ENCODE data around the gene HPS1. TPM values are rescaled to one million over a fixed set of nuclear protein-coding genes. Genes with fewer than 3 reads are reported as not detected.

The HPS1 gene
- total RNA-seq, 1 experiment from 2014 or later: 38.6 TPM

GRCh38 chr10:98405422-98405821, 41.3 kb downstream of the HPS1 start:
- no peak for DNase-seq (ENCODE audit: low read depth in 1 of 2, low spot score in 2 of 2)
- H3K36me3 ChIP-seq: peaks cover 16% of the 10 kb centered on the region
- H3K9me3 ChIP-seq (replicated peaks): no peaks in the 10 kb centered on the region
- no peaks in the 10 kb centered on the region for H3K27me3 ChIP-seq (replicated peaks)
- no peak overlapping the region for H3K27ac ChIP-seq
- no peak overlapping the region for H3K4me3 ChIP-seq
- peaks cover 17% of the 10 kb centered on the region for H3K4me1 ChIP-seq (replicated peaks)

GRCh38 chr10:98404571-98405359, 42.0 kb downstream of the HPS1 start:
- H3K4me3 ChIP-seq: no peak overlapping the region

GRCh38 chr10:98403812-98404504, 42.8 kb downstream of the HPS1 start:
- Histone ChIP-seq H3K4me3 (no peak overlapping the region), H3K27me3 (replicated peaks) (no peaks in the 10 kb centered on the region), H3K4me1 (replicated peaks) (peaks cover 17% of the 10 kb centered on the region), H3K36me3 (peaks cover 17% of the 10 kb centered on the region), H3K9me3 (replicated peaks) (no peaks in the 10 kb centered on the region), H3K27ac (peak overlapping the region; percentile 66)
- DNase-seq (ENCODE audit: low read depth in 1 of 2, low spot score in 2 of 2): peak in 1 of 2 experiments; percentile 44

More at GRCh38 chr10:98404571-98405359, 42.0 kb downstream of the HPS1 start:
- Histone ChIP-seq H3K36me3 (peaks cover 14% of the 10 kb centered on the region), H3K9me3 (replicated peaks) (no peaks in the 10 kb centered on the region), H3K27me3 (replicated peaks) (no peaks in the 10 kb centered on the region), H3K4me1 (replicated peaks) (peaks cover 17% of the 10 kb centered on the region), H3K27ac (peak overlapping the region; percentile 66)
- peak in 1 of 2 experiments; percentile 56 for DNase-seq (ENCODE audit: low read depth in 1 of 2, low spot score in 2 of 2)

- peaks cover 17% of the 10 kb centered on the region for H3K4me1 ChIP-seq (replicated peaks)
- no peak overlapping the region; the same call in 1 of the 2 replicates for H3K27ac ChIP-seq
- no peak for DNase-seq (ENCODE audit: low read depth in 1 of 2, low spot score in 2 of 2)
- no peaks in the 10 kb centered on the region for H3K27me3 ChIP-seq (replicated peaks)
- H3K4me3 ChIP-seq: no peak overlapping the region
- H3K36me3 ChIP-seq: peaks cover 21% of the 10 kb centered on the region
- no peaks in the 10 kb centered on the region for H3K9me3 ChIP-seq (replicated peaks)
Observed at GRCh38 chr10:98402931-98403718, 43.6 kb downstream of the HPS1 start.

GRCh38 chr10:98402478-98402877, 44.3 kb downstream of the HPS1 start:
- Histone ChIP-seq H3K27me3 (replicated peaks) (no peaks in the 10 kb centered on the region), H3K4me3 (no peak overlapping the region), H3K27ac (no peak overlapping the region), H3K4me1 (replicated peaks) (peaks cover 17% of the 10 kb centered on the region), H3K36me3 (peaks cover 21% of the 10 kb centered on the region), H3K9me3 (replicated peaks) (no peaks in the 10 kb centered on the region)
- no peak for DNase-seq (ENCODE audit: low read depth in 1 of 2, low spot score in 2 of 2)

GRCh38 chr10:98400482-98400881, 46.3 kb downstream of the HPS1 start:
- Histone ChIP-seq H3K4me1 (replicated peaks) (peaks cover 17% of the 10 kb centered on the region), H3K27me3 (replicated peaks) (no peaks in the 10 kb centered on the region), H3K9me3 (replicated peaks) (no peaks in the 10 kb centered on the region), H3K36me3 (peaks cover 30% of the 10 kb centered on the region), H3K4me3 (no peak overlapping the region), H3K27ac (no peak overlapping the region)
- no peak for DNase-seq (ENCODE audit: low read depth in 1 of 2, low spot score in 2 of 2)

GRCh38 chr10:98399784-98400183, 47.0 kb downstream of the HPS1 start:
- DNase-seq (ENCODE audit: low read depth in 1 of 2, low spot score in 2 of 2): no peak
- H3K27ac ChIP-seq: no peak overlapping the region
- no peaks in the 10 kb centered on the region for H3K27me3 ChIP-seq (replicated peaks)
- peaks cover 14% of the 10 kb centered on the region for H3K4me1 ChIP-seq (replicated peaks)
- H3K4me3 ChIP-seq: no peak overlapping the region
- no peaks in the 10 kb centered on the region for H3K9me3 ChIP-seq (replicated peaks)
- H3K36me3 ChIP-seq: peaks cover 30% of the 10 kb centered on the region

- Histone ChIP-seq H3K36me3 (peaks cover 30% of the 10 kb centered on the region), H3K9me3 (replicated peaks) (no peaks in the 10 kb centered on the region), H3K27ac (no peak overlapping the region), H3K4me1 (replicated peaks) (no peaks in the 10 kb centered on the region), H3K4me3 (no peak overlapping the region), H3K27me3 (replicated peaks) (no peaks in the 10 kb centered on the region)
- no peak for DNase-seq (ENCODE audit: low read depth in 1 of 2, low spot score in 2 of 2)
Observed at GRCh38 chr10:98397089-98397600, 49.6 kb downstream of the HPS1 start.

- Histone ChIP-seq H3K36me3 (peaks cover 30% of the 10 kb centered on the region), H3K4me1 (replicated peaks) (no peaks in the 10 kb centered on the region), H3K9me3 (replicated peaks) (no peaks in the 10 kb centered on the region), H3K4me3 (no peak overlapping the region), H3K27ac (no peak overlapping the region), H3K27me3 (replicated peaks) (no peaks in the 10 kb centered on the region)
- DNase-seq (ENCODE audit: low read depth in 1 of 2, low spot score in 2 of 2): no peak
Observed at GRCh38 chr10:98396096-98397063, 50.4 kb downstream of the HPS1 start.

- Histone ChIP-seq H3K27me3 (replicated peaks) (no peaks in the 10 kb centered on the region), H3K4me1 (replicated peaks) (no peaks in the 10 kb centered on the region), H3K27ac (no peak overlapping the region), H3K9me3 (replicated peaks) (no peaks in the 10 kb centered on the region), H3K4me3 (no peak overlapping the region), H3K36me3 (peaks cover 26% of the 10 kb centered on the region)
- DNase-seq (ENCODE audit: low read depth in 1 of 2, low spot score in 2 of 2): no peak
Observed at GRCh38 chr10:98394851-98395440, 51.8 kb downstream of the HPS1 start.

GRCh38 chr10:98391578-98391991, 55.1 kb downstream of the HPS1 start:
- no peak overlapping the region for H3K4me3 ChIP-seq
- no peak for DNase-seq (ENCODE audit: low read depth in 1 of 2, low spot score in 2 of 2)
- no peaks in the 10 kb centered on the region for H3K27me3 ChIP-seq (replicated peaks)
- peaks cover 10% of the 10 kb centered on the region for H3K36me3 ChIP-seq
- no peaks in the 10 kb centered on the region for H3K4me1 ChIP-seq (replicated peaks)
- no peak overlapping the region for H3K27ac ChIP-seq
- H3K9me3 ChIP-seq (replicated peaks): no peaks in the 10 kb centered on the region

- Histone ChIP-seq H3K27ac (no peak overlapping the region), H3K36me3 (peaks cover 9% of the 10 kb centered on the region), H3K4me1 (replicated peaks) (no peaks in the 10 kb centered on the region), H3K4me3 (no peak overlapping the region), H3K9me3 (replicated peaks) (no peaks in the 10 kb centered on the region), H3K27me3 (replicated peaks) (no peaks in the 10 kb centered on the region)
- no peak for DNase-seq (ENCODE audit: low read depth in 1 of 2, low spot score in 2 of 2)
Observed at GRCh38 chr10:98391065-98391464, 55.7 kb downstream of the HPS1 start.

All from SJSA1 (cell line).